Measurements from ENCODE around the gene RAB17.

The RAB17 gene

DNA sequence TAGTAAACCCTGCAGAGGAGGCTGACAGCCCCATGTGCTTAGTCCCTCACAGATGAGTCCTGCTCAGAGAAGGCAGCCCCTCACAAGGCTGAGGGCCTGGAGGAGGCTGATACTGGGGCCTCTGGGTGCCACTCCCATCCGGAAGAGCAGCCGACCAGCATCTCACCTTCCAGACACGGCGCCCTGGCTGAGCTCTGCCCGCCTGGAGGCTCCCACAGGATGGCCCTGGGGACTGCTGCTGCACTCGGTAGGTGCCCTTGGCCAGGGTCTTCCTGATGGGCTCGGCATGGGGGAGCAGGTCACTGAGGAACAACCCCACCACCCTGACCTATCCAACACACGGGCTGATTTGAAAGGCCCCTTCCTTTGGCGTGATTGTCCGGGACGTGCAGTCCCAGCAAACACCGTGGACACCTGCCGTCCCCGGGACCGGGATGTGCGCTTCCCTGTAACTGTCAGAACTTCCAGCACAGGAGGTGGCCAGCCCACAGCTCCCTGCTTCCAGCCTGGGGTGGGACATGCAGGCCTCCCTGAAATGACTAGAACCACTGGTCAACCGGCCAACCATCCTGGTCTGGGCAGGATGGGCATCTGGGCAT is 64.9 kb downstream of the RAB17 start:
- in situ Hi-C loops (cut with MboI; ENCODE audit: low sequenced_read_pairs, unreplicated experiment): no loop called here
- TF ChIP-seq, protein P1, sequence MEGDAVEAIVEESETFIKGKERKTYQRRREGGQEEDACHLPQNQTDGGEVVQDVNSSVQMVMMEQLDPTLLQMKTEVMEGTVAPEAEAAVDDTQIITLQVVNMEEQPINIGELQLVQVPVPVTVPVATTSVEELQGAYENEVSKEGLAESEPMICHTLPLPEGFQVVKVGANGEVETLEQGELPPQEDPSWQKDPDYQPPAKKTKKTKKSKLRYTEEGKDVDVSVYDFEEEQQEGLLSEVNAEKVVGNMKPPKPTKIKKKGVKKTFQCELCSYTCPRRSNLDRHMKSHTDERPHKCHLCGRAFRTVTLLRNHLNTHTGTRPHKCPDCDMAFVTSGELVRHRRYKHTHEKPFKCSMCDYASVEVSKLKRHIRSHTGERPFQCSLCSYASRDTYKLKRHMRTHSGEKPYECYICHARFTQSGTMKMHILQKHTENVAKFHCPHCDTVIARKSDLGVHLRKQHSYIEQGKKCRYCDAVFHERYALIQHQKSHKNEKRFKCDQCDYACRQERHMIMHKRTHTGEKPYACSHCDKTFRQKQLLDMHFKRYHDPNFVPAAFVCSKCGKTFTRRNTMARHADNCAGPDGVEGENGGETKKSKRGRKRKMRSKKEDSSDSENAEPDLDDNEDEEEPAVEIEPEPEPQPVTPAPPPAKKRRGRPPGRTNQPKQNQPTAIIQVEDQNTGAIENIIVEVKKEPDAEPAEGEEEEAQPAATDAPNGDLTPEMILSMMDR (IDR thresholded peaks at IDR 0.05; ENCODE audit: borderline replicate concordance, control extremely low read depth, extremely low read depth, insufficient read depth, missing control alignments): no peak
- DNase-seq (ENCODE audit: low spot score): no peak

DNA sequence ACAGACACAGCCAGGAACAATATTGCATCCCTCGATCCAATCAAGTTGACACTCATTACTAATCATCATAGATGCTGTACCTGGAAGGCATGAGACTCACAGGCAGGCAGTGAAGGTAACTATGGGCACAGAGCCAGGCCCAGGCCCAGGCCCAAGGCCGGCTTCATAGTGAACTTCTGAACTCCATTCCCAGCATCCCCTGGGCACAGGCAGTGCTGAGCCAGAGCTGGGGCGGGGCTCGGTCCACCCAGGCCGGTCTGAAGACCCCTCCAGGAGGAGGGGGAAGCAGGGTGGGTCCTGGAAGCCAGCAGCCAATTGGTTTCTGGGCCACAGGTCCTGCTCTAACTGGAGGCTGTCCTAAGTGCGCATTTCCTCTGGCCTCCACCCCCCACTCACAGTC is 65.9 kb downstream of the RAB17 start:
- DNase-seq (ENCODE audit: low spot score): no peak
- TF ChIP-seq, protein P1 (IDR thresholded peaks at IDR 0.05; ENCODE audit: borderline replicate concordance, control extremely low read depth, extremely low read depth, insufficient read depth, missing control alignments): no peak
- in situ Hi-C loops (cut with MboI; ENCODE audit: low sequenced_read_pairs, unreplicated experiment): no loop called here

Data from GM13976 (cell line).